Ramos (cell line): ENCODE measurements around the gene TRIM23.
"Not testable (repeated sequence)": the region's sequence is repeated elsewhere in the genome, so short reads cannot be mapped to it uniquely, and the experiment has no call there.

ENCODE experiments used
- in situ Hi-C: fragments of 300-500 bp; cut with MboI; formaldehyde crosslinking; loops from one replicate; pipeline ENCODE4 v1.14.3; 2022; ENCODE audit warnings: low sequenced_read_pairs; ENCODE audit not compliant: unreplicated experiment

The TRIM23 gene

GRCh38 chr5:65624025-65624570 lies at the start of gene TRIM23:
Gene TRIM23, minus strand, starts transcription at chr5:65624333. Its CDS starts 59 bp downstream, at chr5:65624274.
- in situ Hi-C loops: no loop called here

GRCh38 chr5:65672796-65673195 lies 48.7 kb upstream of the TRIM23 start:
- in situ Hi-C loops: no loop called here

GRCh38 chr5:65668696-65669095 lies 44.6 kb upstream of the TRIM23 start:
- in situ Hi-C loops: no loop called here

GRCh38 chr5:65663804-65664521 lies 39.8 kb upstream of the TRIM23 start:
- in situ Hi-C loops: no loop called here

GRCh38 chr5:65654713-65655112 lies 30.6 kb upstream of the TRIM23 start:
- in situ Hi-C loops: no loop called here

GRCh38 chr5:65651144-65651543 lies 27.0 kb upstream of the TRIM23 start:
- in situ Hi-C loops: no loop called here

GRCh38 chr5:65647941-65648340 lies 23.8 kb upstream of the TRIM23 start:
- in situ Hi-C loops: no loop called here

GRCh38 chr5:65646938-65647337 lies 22.8 kb upstream of the TRIM23 start:
- in situ Hi-C loops: no loop called here

GRCh38 chr5:65640240-65640639 lies 16.1 kb upstream of the TRIM23 start:
- in situ Hi-C loops: no loop called here

GRCh38 chr5:65630981-65631380 lies 6.8 kb upstream of the TRIM23 start:
- in situ Hi-C loops: no loop called here

- in situ Hi-C loops: no loop called here
Observed at GRCh38 chr5:65625743-65626142, 1.6 kb upstream of the TRIM23 start.

- in situ Hi-C loops: no loop called here
Observed at GRCh38 chr5:65624571-65625555, 730 bp upstream of the TRIM23 start, which contains the start of the genes SHLD3 and TRAPPC13. Gene SHLD3, plus strand, starts transcription at chr5:65625027. Its CDS starts 4,561 bp downstream, at chr5:65629588. Gene TRAPPC13, plus strand, starts transcription at chr5:65625027. Its CDS starts 34 bp downstream, at chr5:65625061.

GRCh38 chr5:65623482-65623881 lies 651 bp downstream of the TRIM23 start:
- in situ Hi-C loops: no loop called here

- in situ Hi-C loops: not testable (repeated sequence)
Observed at GRCh38 chr5:65621961-65622360, 2.2 kb downstream of the TRIM23 start.

- in situ Hi-C loops: no loop called here
Observed at GRCh38 chr5:65620021-65620420, 4.1 kb downstream of the TRIM23 start.

GRCh38 chr5:65612298-65612907 lies 11.7 kb downstream of the TRIM23 start:
- in situ Hi-C loops: no loop called here

GRCh38 chr5:65611524-65611923 lies 12.6 kb downstream of the TRIM23 start:
- in situ Hi-C loops: no loop called here

- in situ Hi-C loops: not testable (repeated sequence)
Observed at GRCh38 chr5:65601761-65602160, 22.4 kb downstream of the TRIM23 start.

GRCh38 chr5:65588694-65589093 lies 35.4 kb downstream of the TRIM23 start:
- in situ Hi-C loops: no loop called here

- in situ Hi-C loops: no loop called here
Observed at GRCh38 chr5:65577141-65577540, 47.0 kb downstream of the TRIM23 start.
